SK-N-SH (cell line): ENCODE measurements around the gene WDFY2. TPM values are rescaled to one million over a fixed set of nuclear protein-coding genes. Genes with fewer than 3 reads are reported as not detected.

Experiments used
- CTCF ChIA-PET: fragments of 300-600, 350-600 bp; formaldehyde crosslinking; extraction: SDS; loops from one replicate; lab custom pipeline; 2021; lab: Yijun Ruan, JAX
- POLR2A ChIA-PET: fragments of 350-600 bp; sonication (Branson Sonifier 250); formaldehyde crosslinking; extraction: SDS; loops from one replicate; lab custom pipeline; 2020; ENCODE audit warnings: antibody characterized with exemption, inconsistent platforms; lab: Yijun Ruan, JAX
- DNase-seq: peaks from one replicate; pipeline ENCODE4 v3.0.0; 2012
- H2AFZ ChIP-seq: fragments of 200-600 bp; sonication (generic); 2 replicates; pipeline ENCODE4 v1.8.1; 2016; ENCODE audit warnings: antibody characterized with exemption, mild to moderate bottlenecking, low read depth
- H3F3A ChIP-seq: fragments of 200-600 bp; sonication (generic); replicated peaks from 2 replicates; pipeline ENCODE3; 2016; ENCODE audit warnings: antibody characterized with exemption, mild to moderate bottlenecking; ENCODE audit not compliant: insufficient read depth
- H3K27ac ChIP-seq, 2 experiments: fragments of 200-500 bp in 1 of 2; fragments of 200-600 bp in 1 of 2; sonication (Bioruptor generic) in 1 of 2; sonication (generic), shearing (Covaris generic) in 1 of 2; 2 replicates each; pipeline versions ENCODE4 v1.5.1 to v1.6.1; 2014 to 2016; ENCODE audit warnings: low read depth in 2 of 2, inconsistent platforms in 1 of 2, low read length in 1 of 2, mild to moderate bottlenecking in 1 of 2, mixed read lengths in 1 of 2
- H3K27me3 ChIP-seq: fragments of 200-600 bp; sonication (generic), shearing (Covaris generic); 2 replicates; pipeline ENCODE4 v1.6.1; 2016; ENCODE audit warnings: mixed run types; ENCODE audit not compliant: insufficient read depth
- H3K36me3 ChIP-seq, 2 experiments: fragments of 200-500 bp in 1 of 2; fragments of 200-600 bp in 1 of 2; sonication (Bioruptor generic) in 1 of 2; sonication (generic) in 1 of 2; replicated peaks in 1 of 2; 2 replicates each; pipeline versions ENCODE3 to v1.5.1; 2014 to 2016; ENCODE audit warnings: low read length in 1 of 2, mild to moderate bottlenecking in 1 of 2; ENCODE audit not compliant: insufficient read depth in 2 of 2, control insufficient read depth in 1 of 2
- H3K4me1 ChIP-seq, 2 experiments: fragments of 200-500 bp in 1 of 2; fragments of 200-600 bp in 1 of 2; sonication (Bioruptor generic) in 1 of 2; sonication (generic), shearing (Covaris generic) in 1 of 2; 2 replicates each; pipeline versions ENCODE4 v1.5.1 to v1.6.1; 2014 to 2016; ENCODE audit warnings: low read depth in 1 of 2, low read length in 1 of 2, mixed run types in 1 of 2; ENCODE audit not compliant: insufficient read depth in 2 of 2, control insufficient read depth in 1 of 2
- H3K4me2 ChIP-seq: fragments of 200-600 bp; sonication (generic), shearing (Covaris generic); 2 replicates; pipeline ENCODE4 v1.6.1; 2017; ENCODE audit warnings: mixed run types
- H3K4me3 ChIP-seq, 2 experiments: fragments of 200-500 bp in 1 of 2; fragments of 200-600 bp in 1 of 2; sonication (Bioruptor generic) in 1 of 2; sonication (generic), shearing (Covaris generic) in 1 of 2; 2 replicates each; pipeline versions ENCODE4 v1.5.1 to v1.8.1; 2014 to 2016; ENCODE audit warnings: low read depth in 2 of 2, inconsistent platforms in 1 of 2, low read length in 1 of 2, mild to moderate bottlenecking in 1 of 2, mixed read lengths in 1 of 2, moderate library complexity in 1 of 2
- H3K79me2 ChIP-seq: fragments of 200-600 bp; sonication (generic); 2 replicates; pipeline ENCODE4 v1.8.1; 2017; ENCODE audit warnings: mild to moderate bottlenecking; ENCODE audit not compliant: insufficient read depth
- H3K9ac ChIP-seq: fragments of 200-600 bp; sonication (generic); 2 replicates; pipeline ENCODE4 v1.6.1; 2017; ENCODE audit warnings: mixed run types
- H3K9me2 ChIP-seq: fragments of 200-600 bp; sonication (generic); 2 replicates; pipeline ENCODE4 v1.6.1; 2017; ENCODE audit warnings: mixed run types
- H3K9me3 ChIP-seq: fragments of 200-600 bp; sonication (generic); 2 replicates; pipeline ENCODE4 v1.6.1; 2017; ENCODE audit warnings: mixed run types, mild to moderate bottlenecking, moderate library complexity
- H4K20me1 ChIP-seq: fragments of 200-600 bp; sonication (generic); 2 replicates; pipeline ENCODE4 v1.6.1; 2017; ENCODE audit warnings: mild to moderate bottlenecking, mixed run types; ENCODE audit not compliant: insufficient read depth
- ELF1 ChIP-seq: IDR thresholded peaks from 2 replicates; pipeline ENCODE4 v1.4.0; 2012
- EZH2phosphoT487 ChIP-seq: fragments of 200-600 bp; sonication (generic); IDR thresholded peaks from 2 replicates; pipeline ENCODE4 v1.6.1; 2017; ENCODE audit warnings: low read depth, mixed run types, mild to moderate bottlenecking, antibody characterized with exemption, moderate library complexity, borderline replicate concordance
- FOSL2 ChIP-seq: IDR thresholded peaks from 2 replicates; pipeline ENCODE4 v1.4.0; 2012; ENCODE audit warnings: low read depth, mild to moderate bottlenecking, moderate library complexity, borderline replicate concordance
- FOXJ3 ChIP-seq: sonication (generic); formaldehyde crosslinking; IDR thresholded peaks from 2 replicates; pipeline ENCODE4 v1.5.1; 2020; ENCODE audit warnings: mild to moderate bottlenecking, missing genetic modification reagents
- NFIC ChIP-seq: IDR thresholded peaks from 2 replicates; pipeline ENCODE4 v1.4.0; 2012; ENCODE audit warnings: borderline replicate concordance
- NRF1 ChIP-seq: IDR thresholded peaks from 2 replicates; pipeline ENCODE4 v1.6.1; 2012; ENCODE audit warnings: low read depth, mild to moderate bottlenecking, low read length
- POLR2AphosphoS5 ChIP-seq: IDR thresholded peaks from 2 replicates; pipeline ENCODE4 v1.6.1; 2012; ENCODE audit warnings: low read depth, low read length
- RAD21 ChIP-seq: IDR thresholded peaks from 2 replicates; pipeline ENCODE4 v1.6.1; 2012; ENCODE audit warnings: mild to moderate bottlenecking, low read length
- RCOR1 ChIP-seq: fragments of 150-350 bp; IDR thresholded peaks from 2 replicates; pipeline ENCODE4 v1.6.1; 2017; ENCODE audit warnings: antibody characterized with exemption, low read length
- SIN3A ChIP-seq: IDR thresholded peaks from 2 replicates; pipeline ENCODE4 v1.6.1; 2012; ENCODE audit warnings: low read depth, mild to moderate bottlenecking, low read length, moderate library complexity, borderline replicate concordance
- TCF12 ChIP-seq: IDR thresholded peaks from 2 replicates; pipeline ENCODE4 v1.4.0; 2012
- YY1 ChIP-seq: IDR thresholded peaks from 2 replicates; pipeline ENCODE4 v1.4.0; 2012; ENCODE audit warnings: low read depth, mild to moderate bottlenecking
- WGBS: methylation state at CpG from one replicate; pipeline ENCODE4 v1.1.6; 2017; ENCODE audit warnings: low lambda C conversion rate; 5-methylcytosine and 5-hydroxymethylcytosine counted together
- polyA plus RNA-seq, 3 experiments: library from polyadenylated mRNA; depleted of rRNA; stranded (reverse); fragments of >200 nt; gene quantifications; 2 replicates each; pipeline ENCODE4 v1.2.3, GENCODE V29; 2012
- TF ChIP-seq, protein P1 (sequence below): IDR thresholded peaks from 2 replicates; pipeline ENCODE4 v1.4.0; 2012; ENCODE audit warnings: low read depth
- TF ChIP-seq, protein P2 (sequence below): IDR thresholded peaks from 2 replicates; pipeline ENCODE4 v1.4.0; 2012; ENCODE audit warnings: low read depth, borderline replicate concordance
- TF ChIP-seq, protein P3 (sequence below): fragments of 200-600 bp; sonication (generic); IDR thresholded peaks from 2 replicates; pipeline ENCODE4 v1.6.1; 2017; ENCODE audit warnings: antibody characterized with exemption, mild to moderate bottlenecking, moderate library complexity
- TF ChIP-seq, protein P4 (sequence below): fragments of 150-350 bp; IDR thresholded peaks from 2 replicates; pipeline ENCODE4 v1.6.1; 2016; ENCODE audit warnings: mild to moderate bottlenecking, low read depth, low read length
- TF ChIP-seq, protein P5 (sequence below): IDR thresholded peaks from 2 replicates; pipeline ENCODE4 v1.4.0; 2012; ENCODE audit warnings: low read depth, borderline replicate concordance

Gene WDFY2
- polyA plus RNA-seq, 1 of the 3 experiments (the other 2 are of a cell fraction), result 4.1 TPM

DNA sequence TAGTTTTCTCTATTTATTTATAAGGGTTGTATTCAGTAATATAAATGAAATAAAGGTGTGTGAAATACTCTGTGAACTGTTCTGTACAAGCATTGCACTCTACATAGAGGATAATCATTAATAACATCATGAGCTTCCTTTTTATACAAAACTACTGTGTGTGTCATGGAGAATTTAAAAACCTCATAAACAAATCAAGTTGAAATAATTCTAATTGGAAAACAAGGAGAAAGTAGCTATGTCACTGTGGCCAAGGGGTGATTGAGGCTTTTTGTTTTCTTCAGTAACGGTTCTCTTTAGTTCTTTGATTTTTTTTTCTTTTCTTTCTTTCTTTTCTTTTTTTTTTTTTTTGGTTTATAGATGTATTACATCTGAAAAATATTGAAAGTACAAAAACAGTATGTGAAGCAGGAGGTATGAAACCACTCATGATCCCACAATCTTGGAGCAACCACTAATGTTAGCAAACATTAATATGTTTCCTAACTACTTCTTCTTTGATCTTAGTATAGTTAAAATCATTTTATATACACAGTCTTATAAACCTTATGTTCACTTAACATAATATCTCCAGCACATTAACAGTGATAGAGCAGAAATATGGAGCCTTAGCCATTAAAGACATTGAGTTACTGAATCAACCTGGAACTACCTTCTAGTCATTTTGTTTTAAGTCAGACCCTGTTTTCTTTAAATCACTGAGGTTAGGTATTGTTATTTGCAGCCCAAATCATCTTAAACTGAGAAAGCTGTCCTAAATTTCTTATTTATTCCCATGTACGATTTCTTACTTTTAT is 45.4 kb downstream of the WDFY2 start:
- Histone ChIP-seq H3K4me2 (no peak overlapping the region), H4K20me1 (peaks cover 7% of the 10 kb centered on the region; the same call in 1 of the 2 replicates), H3K4me1 (peaks cover 46 to 60% of the 10 kb centered on the region in 2 experiments; a peak in 3 of 4 replicates), H3K36me3 (no peaks in the 10 kb centered on the region), H3K9ac (no peak overlapping the region), H3F3A (peaks cover 25% of the 10 kb centered on the region), H3K9me2 (no peaks in the 10 kb centered on the region), H3K27ac (peak overlapping the region; percentile 58 to 91; a peak in 3 of 4 replicates), H2AFZ (no peak overlapping the region), H3K79me2 (peaks cover 66% of the 10 kb centered on the region), H3K27me3 (no peaks in the 10 kb centered on the region), H3K4me3 (no peak overlapping the region), H3K9me3 (no peaks in the 10 kb centered on the region)
- ChIA-PET CTCF (interaction anchor here (1.6 to 2.0 kb wide), 2 partner anchors 44 to 168 kb away, joined by 4 to 9 read pairs; no protein-coding TSS in a partner anchor), POLR2A (interaction anchor here (0.6 to 1.8 kb wide), 2 partner anchors 168 to 176 kb away, joined by 3 to 5 read pairs; no protein-coding TSS in a partner anchor)
- WGBS, result 91% methylated on average over 2 of the region's 2 CpGs
- TF ChIP-seq POLR2AphosphoS5, result no peak
- no peak for TF ChIP-seq NFIC
- TF ChIP-seq, protein P1, sequence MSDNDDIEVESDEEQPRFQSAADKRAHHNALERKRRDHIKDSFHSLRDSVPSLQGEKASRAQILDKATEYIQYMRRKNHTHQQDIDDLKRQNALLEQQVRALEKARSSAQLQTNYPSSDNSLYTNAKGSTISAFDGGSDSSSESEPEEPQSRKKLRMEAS, result no peak
- no peak for TF ChIP-seq ELF1
- TF ChIP-seq, protein P2, sequence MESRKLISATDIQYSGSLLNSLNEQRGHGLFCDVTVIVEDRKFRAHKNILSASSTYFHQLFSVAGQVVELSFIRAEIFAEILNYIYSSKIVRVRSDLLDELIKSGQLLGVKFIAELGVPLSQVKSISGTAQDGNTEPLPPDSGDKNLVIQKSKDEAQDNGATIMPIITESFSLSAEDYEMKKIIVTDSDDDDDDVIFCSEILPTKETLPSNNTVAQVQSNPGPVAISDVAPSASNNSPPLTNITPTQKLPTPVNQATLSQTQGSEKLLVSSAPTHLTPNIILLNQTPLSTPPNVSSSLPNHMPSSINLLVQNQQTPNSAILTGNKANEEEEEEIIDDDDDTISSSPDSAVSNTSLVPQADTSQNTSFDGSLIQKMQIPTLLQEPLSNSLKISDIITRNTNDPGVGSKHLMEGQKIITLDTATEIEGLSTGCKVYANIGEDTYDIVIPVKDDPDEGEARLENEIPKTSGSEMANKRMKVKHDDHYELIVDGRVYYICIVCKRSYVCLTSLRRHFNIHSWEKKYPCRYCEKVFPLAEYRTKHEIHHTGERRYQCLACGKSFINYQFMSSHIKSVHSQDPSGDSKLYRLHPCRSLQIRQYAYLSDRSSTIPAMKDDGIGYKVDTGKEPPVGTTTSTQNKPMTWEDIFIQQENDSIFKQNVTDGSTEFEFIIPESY, result no peak
- TF ChIP-seq, protein P3, sequence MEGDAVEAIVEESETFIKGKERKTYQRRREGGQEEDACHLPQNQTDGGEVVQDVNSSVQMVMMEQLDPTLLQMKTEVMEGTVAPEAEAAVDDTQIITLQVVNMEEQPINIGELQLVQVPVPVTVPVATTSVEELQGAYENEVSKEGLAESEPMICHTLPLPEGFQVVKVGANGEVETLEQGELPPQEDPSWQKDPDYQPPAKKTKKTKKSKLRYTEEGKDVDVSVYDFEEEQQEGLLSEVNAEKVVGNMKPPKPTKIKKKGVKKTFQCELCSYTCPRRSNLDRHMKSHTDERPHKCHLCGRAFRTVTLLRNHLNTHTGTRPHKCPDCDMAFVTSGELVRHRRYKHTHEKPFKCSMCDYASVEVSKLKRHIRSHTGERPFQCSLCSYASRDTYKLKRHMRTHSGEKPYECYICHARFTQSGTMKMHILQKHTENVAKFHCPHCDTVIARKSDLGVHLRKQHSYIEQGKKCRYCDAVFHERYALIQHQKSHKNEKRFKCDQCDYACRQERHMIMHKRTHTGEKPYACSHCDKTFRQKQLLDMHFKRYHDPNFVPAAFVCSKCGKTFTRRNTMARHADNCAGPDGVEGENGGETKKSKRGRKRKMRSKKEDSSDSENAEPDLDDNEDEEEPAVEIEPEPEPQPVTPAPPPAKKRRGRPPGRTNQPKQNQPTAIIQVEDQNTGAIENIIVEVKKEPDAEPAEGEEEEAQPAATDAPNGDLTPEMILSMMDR, result no peak
- no peak for TF ChIP-seq NRF1
- TF ChIP-seq FOSL2, result no peak
- TF ChIP-seq RCOR1, result no peak
- TF ChIP-seq, protein P4, sequence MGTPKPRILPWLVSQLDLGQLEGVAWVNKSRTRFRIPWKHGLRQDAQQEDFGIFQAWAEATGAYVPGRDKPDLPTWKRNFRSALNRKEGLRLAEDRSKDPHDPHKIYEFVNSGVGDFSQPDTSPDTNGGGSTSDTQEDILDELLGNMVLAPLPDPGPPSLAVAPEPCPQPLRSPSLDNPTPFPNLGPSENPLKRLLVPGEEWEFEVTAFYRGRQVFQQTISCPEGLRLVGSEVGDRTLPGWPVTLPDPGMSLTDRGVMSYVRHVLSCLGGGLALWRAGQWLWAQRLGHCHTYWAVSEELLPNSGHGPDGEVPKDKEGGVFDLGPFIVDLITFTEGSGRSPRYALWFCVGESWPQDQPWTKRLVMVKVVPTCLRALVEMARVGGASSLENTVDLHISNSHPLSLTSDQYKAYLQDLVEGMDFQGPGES, result no peak
- no peak for TF ChIP-seq SIN3A
- TF ChIP-seq RAD21, result no peak
- TF ChIP-seq, protein P5, sequence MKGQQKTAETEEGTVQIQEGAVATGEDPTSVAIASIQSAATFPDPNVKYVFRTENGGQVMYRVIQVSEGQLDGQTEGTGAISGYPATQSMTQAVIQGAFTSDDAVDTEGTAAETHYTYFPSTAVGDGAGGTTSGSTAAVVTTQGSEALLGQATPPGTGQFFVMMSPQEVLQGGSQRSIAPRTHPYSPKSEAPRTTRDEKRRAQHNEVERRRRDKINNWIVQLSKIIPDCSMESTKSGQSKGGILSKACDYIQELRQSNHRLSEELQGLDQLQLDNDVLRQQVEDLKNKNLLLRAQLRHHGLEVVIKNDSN, result no peak
- no peak for TF ChIP-seq YY1
- TF ChIP-seq EZH2phosphoT487, result no peak
- no peak for TF ChIP-seq TCF12
- TF ChIP-seq FOXJ3 (CRISPR knock-in tag), result no peak
- no peak for DNase-seq
